DOHH2 (cell line): ENCODE measurements around the gene SHISA6.

Experiments used
- CTCF ChIP-seq: fragments of 200-600 bp; sonication (generic); IDR thresholded peaks from one replicate; pipeline ENCODE4 v1.5.1; 2014; ENCODE audit warnings: antibody characterized with exemption, mild to moderate bottlenecking, low read depth, low read length; ENCODE audit not compliant: poor library complexity, severe bottlenecking
- EZH2phosphoT487 ChIP-seq: fragments of 200-600 bp; sonication (generic); IDR thresholded peaks from 2 replicates; pipeline ENCODE4 v1.6.1; 2017; ENCODE audit warnings: borderline replicate concordance, mild to moderate bottlenecking, antibody characterized with exemption, low read length, moderate library complexity, mixed read lengths

DNA sequence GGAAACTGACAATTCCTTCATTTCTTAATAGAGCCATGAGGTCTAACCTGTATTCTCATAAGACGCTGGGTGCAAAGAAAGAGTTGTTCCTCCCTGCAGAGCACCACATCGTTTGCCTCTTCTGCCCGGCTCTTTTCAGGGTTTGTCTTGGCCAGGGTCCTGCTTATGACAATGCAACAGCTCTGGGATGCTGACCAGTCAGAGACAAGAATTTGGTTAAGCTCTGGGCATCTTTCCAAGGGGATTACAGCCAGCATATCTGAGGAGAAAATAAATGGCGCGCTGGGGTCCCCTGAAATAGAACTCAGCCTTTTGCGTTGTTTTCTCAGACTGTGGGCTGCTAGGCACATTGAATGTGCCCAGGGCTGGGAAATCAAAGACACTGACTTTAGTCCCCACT lies 128.6 kb downstream of the SHISA6 start:
- TF ChIP-seq CTCF (no peak), EZH2phosphoT487 (no peak)
